RCC 7860 (cell line): ENCODE measurements around the gene CACNA1I.

ENCODE experiments used
- DNase-seq: peaks from one replicate; pipeline ENCODE4 v3.0.0-alpha.2; 2015; ENCODE audit warnings: low spot score
- FAIRE-seq: peaks from 2 replicates; lab custom pipeline; 2012; peaks lifted over from hg19 to GRCh38; lab: Jason Lieb, UNC

CACNA1I gene

DNA sequence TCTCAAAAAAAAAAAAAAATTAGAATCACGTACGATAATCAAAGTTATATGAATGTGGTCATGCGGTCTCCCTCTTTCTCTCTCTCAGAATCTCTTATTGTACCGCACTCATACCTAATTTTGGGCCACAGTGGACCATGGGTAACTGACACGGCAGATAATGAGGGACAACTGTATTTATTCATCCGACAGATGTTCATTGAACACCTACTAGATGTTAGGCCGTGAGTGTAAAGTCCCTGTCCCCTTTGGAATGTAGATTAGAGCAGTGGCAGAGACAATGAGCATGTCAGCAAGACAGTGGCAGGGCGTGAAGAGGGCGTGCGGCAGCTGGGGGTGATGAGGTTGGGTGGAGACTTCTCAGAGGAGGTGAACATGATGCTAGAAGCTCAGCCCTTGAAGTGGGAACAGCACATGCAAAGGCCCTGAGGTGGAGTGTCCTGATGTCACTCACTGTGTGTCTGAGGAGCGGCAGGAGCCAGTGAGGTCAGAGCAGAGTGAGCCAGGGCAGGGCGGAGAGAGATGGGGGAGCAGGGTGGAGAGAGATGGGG lies 25.1 kb downstream of the CACNA1I start:
- FAIRE-seq, result no peak
- DNase-seq, result no peak

DNA sequence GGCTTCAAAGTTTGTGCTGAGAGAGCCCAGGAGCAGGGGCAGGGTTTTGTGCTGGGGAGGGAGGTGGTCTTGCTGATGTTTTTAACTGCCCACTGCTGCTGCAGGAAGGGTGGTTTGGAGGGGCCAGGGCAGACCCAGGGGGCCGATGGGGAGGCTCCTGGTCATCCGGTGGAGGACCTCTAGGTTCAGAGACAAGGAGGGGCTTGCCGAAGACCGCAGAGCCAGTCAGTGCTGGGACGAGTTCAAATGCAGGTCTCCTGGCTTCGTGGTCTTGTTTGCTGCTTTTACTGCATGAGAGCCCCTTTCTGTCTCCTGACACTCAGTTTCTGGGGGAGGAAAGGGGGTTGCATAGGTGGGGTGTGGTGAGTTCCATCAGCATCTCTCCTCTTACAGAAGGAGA lies 26.0 kb downstream of the CACNA1I start:
- no peak for FAIRE-seq
- no peak for DNase-seq

DNA sequence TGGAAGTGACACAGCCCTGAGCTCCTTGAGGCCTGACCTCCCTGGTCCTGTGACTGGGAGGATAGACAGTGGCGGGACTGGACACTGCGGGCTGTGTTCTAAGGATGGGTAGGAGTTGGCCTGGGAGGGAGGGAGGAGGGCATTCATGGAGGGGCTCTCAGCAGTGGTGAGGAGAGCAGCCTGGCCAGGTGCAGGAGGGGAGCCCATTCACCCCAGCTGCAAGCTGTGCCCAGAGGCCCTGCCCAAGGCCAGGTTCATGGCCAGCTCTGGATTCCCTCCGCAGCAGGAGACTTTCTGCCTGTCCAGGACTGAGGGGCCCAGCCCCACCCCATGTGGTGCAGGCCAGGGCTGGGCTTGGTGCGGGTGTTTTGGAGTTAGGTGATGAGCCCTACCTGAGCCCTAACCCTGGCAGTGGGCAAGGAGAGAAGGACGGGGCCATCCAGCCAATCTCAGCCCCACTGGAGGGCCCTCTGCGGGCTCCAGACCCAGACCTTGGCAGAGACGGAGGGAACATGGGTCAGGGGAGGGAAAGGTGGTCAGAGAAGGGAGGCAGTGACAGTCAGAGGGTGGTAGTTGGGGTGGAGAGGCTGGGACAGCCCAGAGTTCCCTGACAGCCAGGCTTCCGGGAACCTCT lies 26.8 kb downstream of the CACNA1I start:
- no peak for DNase-seq
- no peak for FAIRE-seq

DNA sequence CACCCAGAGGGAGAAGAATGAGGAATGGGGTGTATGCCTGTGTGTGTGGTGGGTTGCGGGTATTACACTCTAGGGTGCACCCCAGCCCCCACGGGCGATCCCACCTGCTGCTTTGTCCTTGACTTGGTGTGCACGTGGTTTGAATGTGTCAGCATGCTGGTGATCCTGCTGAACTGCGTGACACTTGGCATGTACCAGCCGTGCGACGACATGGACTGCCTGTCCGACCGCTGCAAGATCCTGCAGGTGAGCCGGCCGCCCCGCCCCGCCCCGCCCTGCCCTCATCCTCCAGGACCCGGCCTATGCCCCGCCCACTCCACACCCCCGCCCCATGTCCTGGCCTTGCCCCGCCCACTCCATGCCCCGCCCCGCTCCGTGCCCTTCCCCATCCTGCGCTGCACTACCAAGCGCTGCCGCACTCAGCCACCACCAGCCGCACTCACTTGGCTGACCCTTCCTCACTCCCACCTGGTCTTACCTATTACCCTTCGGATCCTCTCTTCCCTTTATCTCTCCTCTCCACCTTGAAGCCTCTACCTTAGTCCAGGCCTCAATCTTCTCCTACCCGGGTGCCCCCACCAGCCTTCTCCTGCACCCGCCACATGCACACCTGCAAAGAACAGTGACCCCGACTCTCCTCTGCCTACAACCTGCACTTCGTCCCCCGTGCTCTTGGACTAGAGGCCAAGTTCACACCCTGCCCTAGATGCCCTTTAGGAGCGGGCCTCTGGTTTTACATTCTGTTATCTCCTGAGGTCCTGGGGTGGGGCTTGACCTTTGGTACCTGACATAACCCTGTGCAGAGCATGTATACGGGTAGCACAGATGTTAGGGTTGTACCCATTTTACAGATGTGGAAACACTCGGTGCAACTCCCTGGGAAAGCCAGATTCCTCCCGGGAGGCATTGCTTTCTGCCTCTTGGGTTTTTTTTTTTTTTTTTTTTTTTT lies 27.7 kb downstream of the CACNA1I start:
- no peak for DNase-seq
- FAIRE-seq, result no peak

DNA sequence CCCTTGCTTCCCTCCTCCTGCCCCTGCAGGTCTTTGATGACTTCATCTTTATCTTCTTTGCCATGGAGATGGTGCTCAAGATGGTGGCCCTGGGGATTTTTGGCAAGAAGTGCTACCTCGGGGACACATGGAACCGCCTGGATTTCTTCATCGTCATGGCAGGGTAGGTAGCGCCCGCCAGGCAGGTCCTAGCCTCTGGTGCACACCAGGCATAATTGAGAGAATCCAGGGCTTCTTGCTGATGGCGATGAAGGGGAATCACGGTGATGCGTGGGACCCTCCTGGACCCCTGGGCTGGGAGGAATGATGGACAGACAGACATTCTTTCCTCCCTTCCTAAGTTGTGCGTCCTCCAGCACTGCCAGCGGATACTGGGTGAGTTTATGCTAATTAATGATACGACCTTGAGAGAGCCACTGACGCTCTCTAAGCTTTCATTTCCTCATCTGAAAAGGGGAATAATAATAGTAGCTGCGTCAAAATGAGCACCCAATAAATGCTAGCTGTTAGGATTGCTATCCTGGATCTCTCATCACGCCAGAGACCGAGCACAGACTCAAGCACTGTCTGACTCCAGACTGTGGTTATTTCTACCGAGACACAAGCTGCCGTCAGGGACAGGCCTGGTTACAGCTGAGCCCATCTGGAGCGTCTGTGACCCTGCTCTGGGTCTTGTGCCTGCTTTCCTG lies 30.1 kb downstream of the CACNA1I start:
- no peak for DNase-seq

DNA sequence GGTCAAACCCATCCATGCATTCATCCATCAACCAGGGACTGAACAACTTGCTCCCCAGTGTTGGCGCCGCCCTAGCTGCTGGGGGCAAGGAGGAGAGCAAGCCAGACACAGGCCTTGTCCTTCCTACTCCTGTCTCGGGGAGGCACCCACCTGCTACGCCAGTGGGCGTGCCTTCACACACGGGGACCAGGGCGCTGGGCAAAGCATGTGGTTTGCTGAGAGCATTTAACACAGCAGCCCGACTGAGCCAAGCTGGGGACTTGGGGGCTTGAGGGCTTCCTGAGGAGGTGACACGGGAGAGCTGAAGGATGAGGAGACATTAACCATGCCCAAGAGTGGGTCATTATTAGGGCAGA lies 30.6 kb downstream of the CACNA1I start:
- no peak for DNase-seq
- no peak for FAIRE-seq

More for the DNA sequence above, 30.1 kb downstream of the CACNA1I start:
- no peak for FAIRE-seq

DNA sequence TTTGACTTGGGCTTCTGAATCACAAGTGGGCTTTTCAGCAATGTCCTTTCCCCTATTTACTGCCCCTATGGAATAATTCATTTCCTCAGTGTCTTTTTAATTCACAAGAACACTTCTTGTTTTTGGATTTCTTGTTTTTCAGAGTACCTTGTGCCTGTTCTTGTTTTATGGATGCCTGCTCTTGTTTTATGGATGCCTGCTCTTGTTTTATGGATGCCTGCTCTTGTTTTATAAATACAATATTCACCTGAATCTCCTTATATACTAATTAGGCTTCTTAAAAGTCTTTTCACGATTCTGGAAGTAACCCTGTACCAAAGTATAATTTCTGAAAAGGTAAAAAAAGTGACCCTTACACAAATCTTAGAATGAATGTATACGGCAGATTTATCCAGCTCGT lies 32.8 kb downstream of the CACNA1I start:
- DNase-seq (no peak), FAIRE-seq (no peak)

DNA sequence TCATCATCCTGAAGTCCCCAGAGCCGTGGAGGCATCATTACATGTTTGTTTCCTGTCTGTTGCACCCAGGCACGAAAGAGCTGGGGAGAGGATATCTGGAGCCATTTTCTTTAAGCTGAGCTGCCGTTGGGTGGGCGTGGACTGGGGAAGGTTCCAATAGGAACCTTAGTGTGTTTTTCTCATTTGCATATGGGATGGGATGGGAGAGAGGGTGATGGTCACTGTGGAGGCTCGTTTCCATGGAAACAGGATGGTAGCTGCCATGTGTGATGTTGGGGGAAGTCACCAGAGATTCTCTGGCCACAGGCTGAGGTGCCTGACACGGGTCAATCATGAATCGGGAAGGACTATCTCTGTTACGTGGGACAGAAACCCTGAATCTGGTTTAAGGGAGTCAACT lies 39.7 kb downstream of the CACNA1I start:
- FAIRE-seq, result no peak
- no peak for DNase-seq

DNA sequence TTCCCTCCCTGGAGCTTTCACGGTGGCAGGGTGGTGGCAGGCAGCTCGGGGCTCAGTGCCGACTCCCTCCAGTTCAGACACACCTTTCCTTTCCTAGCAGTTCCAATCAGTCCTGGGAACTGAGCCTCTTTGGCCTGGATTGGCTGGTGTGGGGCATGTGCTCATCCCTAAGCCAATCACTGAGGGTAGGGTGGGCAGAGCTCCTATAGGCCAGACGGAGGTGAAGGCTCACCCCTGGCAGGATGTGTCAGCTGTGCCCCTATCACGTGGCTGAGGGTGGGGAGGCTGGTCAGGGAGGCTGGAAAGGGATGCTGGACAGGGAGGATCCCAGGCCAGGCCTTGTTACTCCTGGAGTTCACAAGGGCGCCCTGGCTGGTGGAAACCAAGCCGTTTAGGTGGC lies 40.2 kb downstream of the CACNA1I start:
- FAIRE-seq, result no peak

DNA sequence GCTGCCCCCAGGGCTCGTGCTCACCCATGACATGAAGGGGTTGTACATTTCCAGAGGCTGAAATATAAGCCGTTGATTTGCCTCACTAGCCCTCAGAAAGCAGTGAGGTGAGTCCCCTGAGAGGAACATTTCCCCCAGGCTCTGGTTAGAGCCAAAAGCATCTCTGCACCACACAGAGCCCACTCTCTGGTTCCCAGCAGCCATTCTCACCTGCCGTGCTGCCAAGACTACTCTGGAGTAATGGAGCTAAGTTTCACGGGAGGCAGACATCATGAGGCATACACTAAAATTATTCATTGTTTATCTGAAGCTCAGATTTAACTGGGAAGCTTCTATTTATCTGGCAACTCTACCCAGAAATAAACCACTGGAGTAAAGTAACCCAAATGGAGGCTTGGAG lies 40.8 kb downstream of the CACNA1I start:
- no peak for FAIRE-seq
- DNase-seq, result no peak

More for the DNA sequence above, 40.2 kb downstream of the CACNA1I start:
- DNase-seq, result no peak

DNA sequence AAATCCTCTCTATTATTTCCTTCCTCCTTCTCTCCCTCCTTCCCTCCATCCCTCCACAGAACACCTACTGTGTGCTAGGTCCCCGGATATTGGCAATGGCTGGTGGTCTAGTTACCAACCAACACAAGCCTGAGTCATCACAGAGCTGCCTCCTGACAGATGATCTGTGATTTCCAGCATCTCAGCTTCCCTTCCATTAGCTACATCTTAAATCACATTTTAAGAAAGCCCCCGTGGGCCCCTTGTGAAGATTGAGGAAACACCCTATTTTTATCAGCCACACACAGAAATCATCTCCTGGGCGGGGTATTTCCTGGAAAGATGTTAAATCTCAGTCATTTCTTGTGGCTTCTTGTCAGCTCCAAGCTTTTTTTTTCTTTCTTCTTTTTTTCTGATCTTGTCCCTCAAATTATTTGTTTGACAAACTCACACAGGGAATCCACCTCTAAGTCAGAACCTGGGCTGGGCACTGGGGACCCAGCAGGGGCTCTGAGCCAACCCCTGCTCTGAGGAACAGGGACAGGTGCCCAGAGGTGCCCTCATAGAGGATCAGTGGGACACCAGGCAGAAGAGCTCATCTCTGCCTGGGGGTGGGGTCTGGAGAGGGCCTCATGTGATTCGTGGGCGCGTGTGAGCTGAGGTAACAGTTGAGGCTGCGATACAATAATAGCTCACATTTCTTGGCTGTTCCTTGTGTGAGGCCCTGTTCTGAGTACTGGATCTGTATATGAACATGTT lies 42.4 kb downstream of the CACNA1I start:
- FAIRE-seq, result no peak
- no peak for DNase-seq

DNA sequence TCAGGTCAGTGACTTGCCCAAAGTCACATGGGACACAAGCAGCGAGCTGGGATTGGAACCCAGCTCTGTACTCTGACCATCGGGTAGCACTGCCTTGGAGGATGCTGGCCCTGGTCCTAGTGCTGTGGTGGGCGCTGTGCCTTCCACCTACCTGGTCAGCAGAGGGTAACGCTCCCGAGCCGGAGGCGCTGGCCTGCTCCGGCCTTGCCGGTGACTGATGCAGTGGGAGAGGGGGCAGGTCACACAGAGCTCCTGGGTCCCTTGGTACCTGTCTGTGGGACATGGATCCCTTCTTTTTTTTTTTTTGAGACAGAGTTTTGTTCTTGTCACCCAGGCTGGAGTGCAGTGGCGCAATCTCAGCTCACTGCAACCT lies 43.0 kb downstream of the CACNA1I start:
- DNase-seq (no peak), FAIRE-seq (no peak)

DNA sequence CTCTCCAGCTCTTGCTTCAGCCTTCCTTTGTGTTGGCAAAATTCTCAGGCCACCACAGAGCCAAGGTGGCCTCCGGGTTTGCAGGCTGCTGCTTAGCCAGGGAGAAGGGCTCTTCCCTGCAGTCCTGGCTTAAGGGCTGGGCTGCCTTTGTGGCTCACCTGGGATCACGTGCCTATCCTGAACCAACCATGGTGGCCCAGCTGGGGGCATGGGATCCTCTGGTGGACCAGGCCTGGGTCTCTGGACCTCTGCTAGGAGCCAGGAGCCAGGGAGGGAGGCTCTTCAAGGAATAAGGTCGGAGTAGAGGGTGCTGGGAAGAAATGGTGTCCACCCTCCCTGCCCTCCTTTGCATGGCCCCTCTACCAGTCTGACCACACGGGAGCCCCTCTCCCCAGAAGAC lies 43.9 kb downstream of the CACNA1I start:
- no peak for FAIRE-seq
- no peak for DNase-seq

DNA sequence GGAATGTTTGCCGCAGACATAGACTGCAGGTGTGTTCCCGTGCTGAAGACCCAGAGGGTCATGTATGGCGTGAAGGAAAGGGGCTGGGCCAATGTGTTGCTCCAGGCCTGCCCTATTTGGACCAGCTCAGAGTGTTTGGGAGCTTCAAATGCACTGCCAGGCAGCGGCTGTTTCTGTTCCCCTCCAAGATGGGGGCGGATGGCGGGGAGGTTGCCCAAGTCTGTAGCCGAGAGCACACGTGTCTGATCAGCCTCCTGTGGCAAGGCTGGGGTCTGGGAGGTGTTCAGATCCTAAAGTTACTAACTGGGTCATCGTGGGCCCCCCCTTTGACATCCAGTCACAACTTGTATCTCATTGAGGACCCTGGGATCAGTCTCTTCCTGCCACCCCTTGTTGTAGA lies 45.5 kb downstream of the CACNA1I start:
- no peak for DNase-seq
- FAIRE-seq, result no peak

DNA sequence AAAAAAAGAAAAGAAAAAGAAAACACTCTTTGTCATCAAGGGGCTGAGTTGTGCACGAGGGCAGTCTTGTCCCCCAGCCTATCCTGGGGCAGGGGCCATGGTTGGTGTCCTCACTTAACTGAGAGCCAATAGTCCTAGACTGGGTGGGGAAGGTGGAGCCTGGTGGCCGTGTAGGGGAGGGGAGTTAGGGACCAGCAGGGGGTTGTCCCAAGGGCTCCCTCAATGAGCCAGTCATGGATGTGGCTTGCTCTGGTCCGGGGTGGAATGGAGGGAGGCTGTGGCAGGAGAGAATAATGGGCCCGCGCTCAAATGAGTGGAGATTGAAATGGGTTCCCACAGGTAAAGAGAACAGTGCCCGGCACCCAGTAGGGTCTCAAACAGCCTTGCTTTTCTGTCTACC lies 46.2 kb downstream of the CACNA1I start:
- no peak for DNase-seq
- no peak for FAIRE-seq

DNA sequence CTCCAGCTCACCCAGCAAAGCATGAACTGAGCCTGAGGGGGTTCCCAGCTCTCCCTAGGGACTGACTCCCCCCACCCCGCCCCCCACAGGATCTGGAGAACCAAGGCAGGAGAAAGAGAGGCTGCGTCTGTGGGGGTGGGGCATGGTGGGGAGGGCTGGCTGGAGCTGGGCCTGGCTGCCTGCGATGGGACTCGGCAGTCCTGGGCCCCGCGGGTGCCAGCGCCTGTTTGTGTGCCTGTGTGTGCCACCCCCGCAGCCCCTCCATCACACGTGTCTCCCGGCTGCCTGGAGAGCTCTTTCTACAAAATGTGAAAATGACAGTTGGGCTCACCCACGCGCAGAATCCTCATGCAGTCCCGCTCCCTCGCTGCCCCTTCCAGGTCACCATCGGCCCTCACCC lies 46.8 kb downstream of the CACNA1I start:
- no peak for DNase-seq
- FAIRE-seq, result no peak

DNA sequence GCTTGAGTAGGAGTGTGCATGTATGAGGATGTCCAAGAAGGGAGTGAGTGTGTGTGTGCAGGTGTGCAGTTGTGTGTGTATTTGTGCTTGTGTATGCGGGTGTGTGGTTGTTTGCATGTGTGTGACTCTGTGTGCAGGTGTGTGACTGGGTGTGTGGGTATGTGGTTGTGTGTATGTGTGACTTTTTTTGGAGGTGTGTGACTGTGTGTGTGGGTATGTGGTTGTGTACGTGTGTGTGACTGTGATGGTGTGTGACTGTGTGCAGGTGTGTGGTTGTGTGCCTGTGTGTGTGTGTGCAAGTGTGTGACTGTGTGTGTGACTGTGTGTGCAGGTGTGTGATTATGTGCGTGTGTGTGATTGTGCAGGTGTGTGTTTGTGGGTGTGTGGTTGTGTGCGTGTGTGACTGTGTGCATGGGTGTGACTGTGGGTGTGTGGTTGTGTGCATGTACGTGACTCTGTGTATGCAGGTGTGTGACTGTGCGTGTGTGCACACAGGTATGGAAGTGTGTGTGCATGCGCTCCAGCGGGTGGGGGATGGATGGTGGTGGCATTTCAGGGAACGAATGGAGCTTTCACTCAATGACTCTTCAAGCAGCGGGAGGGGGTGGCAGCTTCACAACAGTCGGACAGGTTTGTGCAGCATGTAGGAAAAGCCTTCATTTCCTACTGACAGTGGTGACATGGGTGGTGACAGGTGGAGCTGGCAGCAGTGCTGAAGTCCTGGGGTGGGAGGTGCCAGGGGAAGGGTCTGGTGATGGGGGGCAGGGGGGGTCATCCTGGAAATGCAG lies 47.6 kb downstream of the CACNA1I start:
- DNase-seq (no peak), FAIRE-seq (no peak)

DNA sequence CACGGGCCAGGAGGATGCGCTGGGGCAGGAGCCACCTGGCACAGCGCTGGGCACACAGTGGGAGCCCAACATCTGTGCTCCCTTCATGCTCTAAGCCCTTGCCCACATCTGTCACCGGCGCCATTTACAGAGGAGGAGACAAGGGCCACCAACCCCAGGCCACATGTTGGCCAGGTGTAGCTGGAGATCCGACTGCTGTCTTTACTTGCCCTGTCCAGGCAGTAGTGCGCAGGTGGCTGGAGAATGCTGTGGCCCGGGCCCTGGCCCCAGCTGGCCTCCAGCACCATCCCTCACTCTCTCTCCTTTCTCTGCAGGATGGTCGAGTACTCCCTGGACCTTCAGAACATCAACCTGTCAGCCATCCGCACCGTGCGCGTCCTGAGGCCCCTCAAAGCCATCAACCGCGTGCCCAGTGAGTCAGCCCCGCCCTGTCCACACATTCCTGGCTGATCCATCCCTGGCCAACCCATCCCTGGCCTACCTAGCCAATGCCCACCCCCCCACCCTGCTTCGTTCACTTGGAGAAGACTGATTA lies 48.5 kb downstream of the CACNA1I start:
- FAIRE-seq (no peak), DNase-seq (no peak)

DNA sequence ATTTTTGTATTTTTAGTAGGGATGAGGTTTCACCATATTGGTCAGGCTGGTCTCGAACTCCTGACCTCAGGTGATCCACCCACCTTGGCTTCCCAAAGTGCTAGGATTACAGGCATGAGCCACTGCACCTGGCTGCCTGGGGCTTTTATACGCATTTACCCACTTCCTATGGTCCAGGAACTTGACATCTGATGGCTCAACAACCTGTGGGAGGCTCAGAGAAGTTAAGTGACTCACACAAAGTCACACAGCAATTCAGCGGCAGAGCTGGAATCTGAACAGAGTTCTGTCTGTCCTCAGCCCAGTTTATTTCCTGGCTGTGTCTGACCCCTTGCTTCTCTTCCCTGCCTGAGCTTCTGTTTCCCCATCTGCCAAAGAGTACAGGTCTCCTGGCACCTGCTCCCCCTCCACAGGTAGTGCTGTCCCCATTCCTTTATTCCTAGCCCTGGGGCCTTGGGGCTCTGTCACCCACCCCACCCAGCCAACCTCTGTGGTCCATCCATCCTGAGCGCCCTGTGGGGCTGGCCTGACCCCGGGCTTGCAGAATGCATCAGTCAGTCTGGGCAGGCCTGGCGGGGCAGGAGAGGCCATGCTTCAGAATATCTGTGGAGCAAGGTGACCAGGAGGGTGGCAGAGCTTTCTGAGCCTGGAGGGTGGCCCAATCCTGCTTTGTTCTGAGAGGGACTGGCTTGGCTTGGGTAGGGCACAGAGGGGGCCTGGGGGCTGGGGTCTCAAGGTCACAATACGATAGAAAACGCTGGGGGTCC lies 50.6 kb downstream of the CACNA1I start:
- DNase-seq (no peak), FAIRE-seq (no peak)
